ENCODE results near the gene ARHGEF37. TPM values are rescaled to one million over a fixed set of nuclear protein-coding genes. Genes with fewer than 3 reads are reported as not detected.
"Not testable (repeated sequence)": the region's sequence is repeated elsewhere in the genome, so short reads cannot be mapped to it uniquely, and the experiment has no call there.

ARHGEF37 gene
- total RNA-seq (ENCODE audit: unreplicated experiment), result 1.0 TPM
- long read RNA-seq, result 0 reads

- H3K36me3 Mint-ChIP-seq (ENCODE audit: unreplicated experiment), result no peaks in the 10 kb centered on the region
- no peaks in the 10 kb centered on the region for H3K9me3 Mint-ChIP-seq (ENCODE audit: unreplicated experiment)
- H3K27ac Mint-ChIP-seq (ENCODE audit: unreplicated experiment), result peak within 1 kb of the TSS; percentile 33
- H3K27me3 Mint-ChIP-seq (ENCODE audit: unreplicated experiment), result peaks cover 4% of the 10 kb centered on the region
- no peaks in the 10 kb centered on the region for H3K4me1 Mint-ChIP-seq (ENCODE audit: low read depth, unreplicated experiment)
- peak within 1 kb of the TSS; percentile 71 for H3K4me3 Mint-ChIP-seq (ENCODE audit: unreplicated experiment)
- peak; percentile 45 for DNase-seq
- no peak for TF ChIP-seq CTCF (IDR thresholded peaks at IDR 0.05; ENCODE audit: partially characterized antibody, unreplicated experiment)
Measured at GRCh38 chr5:149581192-149581861, at the start of gene ARHGEF37. ARHGEF37 (plus strand) TSS chr5:149581498; CDS start chr5:149597770, 16,272 bp downstream.

- no peak overlapping the region for H3K27ac Mint-ChIP-seq (ENCODE audit: unreplicated experiment)
- no peak for DNase-seq
- no peaks in the 10 kb centered on the region for H3K9me3 Mint-ChIP-seq (ENCODE audit: unreplicated experiment)
- H3K4me1 Mint-ChIP-seq (ENCODE audit: low read depth, unreplicated experiment), result peaks cover 37% of the 10 kb centered on the region
- no peak for TF ChIP-seq CTCF (IDR thresholded peaks at IDR 0.05; ENCODE audit: partially characterized antibody, unreplicated experiment)
- no peaks in the 10 kb centered on the region for H3K36me3 Mint-ChIP-seq (ENCODE audit: unreplicated experiment)
- no peak overlapping the region for H3K4me3 Mint-ChIP-seq (ENCODE audit: unreplicated experiment)
- no peaks in the 10 kb centered on the region for H3K27me3 Mint-ChIP-seq (ENCODE audit: unreplicated experiment)
Measured at GRCh38 chr5:149532413-149532812, 48.9 kb upstream of the ARHGEF37 start.

GRCh38 chr5:149535787-149536186 is 45.5 kb upstream of the ARHGEF37 start:
- H3K36me3 Mint-ChIP-seq (ENCODE audit: unreplicated experiment); H3K9me3 Mint-ChIP-seq (ENCODE audit: unreplicated experiment); H3K4me3 Mint-ChIP-seq (ENCODE audit: unreplicated experiment); H3K27me3 Mint-ChIP-seq (ENCODE audit: unreplicated experiment); DNase-seq; H3K27ac Mint-ChIP-seq (ENCODE audit: unreplicated experiment): not testable (repeated sequence)
- peaks cover 23% of the 10 kb centered on the region for H3K4me1 Mint-ChIP-seq (ENCODE audit: low read depth, unreplicated experiment)

GRCh38 chr5:149537374-149537975 is 43.8 kb upstream of the ARHGEF37 start:
- H3K36me3 Mint-ChIP-seq (ENCODE audit: unreplicated experiment), result no peaks in the 10 kb centered on the region
- no peaks in the 10 kb centered on the region for H3K27me3 Mint-ChIP-seq (ENCODE audit: unreplicated experiment)
- H3K27ac Mint-ChIP-seq (ENCODE audit: unreplicated experiment), result no peak overlapping the region
- TF ChIP-seq CTCF (IDR thresholded peaks at IDR 0.05; ENCODE audit: partially characterized antibody, unreplicated experiment), result no peak
- H3K9me3 Mint-ChIP-seq (ENCODE audit: unreplicated experiment), result peaks cover 1% of the 10 kb centered on the region
- DNase-seq, result no peak
- H3K4me1 Mint-ChIP-seq (ENCODE audit: low read depth, unreplicated experiment), result peaks cover 29% of the 10 kb centered on the region
- no peak overlapping the region for H3K4me3 Mint-ChIP-seq (ENCODE audit: unreplicated experiment)

GRCh38 chr5:149540089-149540488 is 41.2 kb upstream of the ARHGEF37 start:
- peak overlapping the region; percentile 71 for H3K4me3 Mint-ChIP-seq (ENCODE audit: unreplicated experiment)
- H3K4me1 Mint-ChIP-seq (ENCODE audit: low read depth, unreplicated experiment), result peaks cover 30% of the 10 kb centered on the region
- H3K9me3 Mint-ChIP-seq (ENCODE audit: unreplicated experiment), result peaks cover 1% of the 10 kb centered on the region
- DNase-seq, result no peak
- H3K27me3 Mint-ChIP-seq (ENCODE audit: unreplicated experiment), result no peaks in the 10 kb centered on the region
- no peak for TF ChIP-seq CTCF (IDR thresholded peaks at IDR 0.05; ENCODE audit: partially characterized antibody, unreplicated experiment)
- peak overlapping the region; percentile 92 for H3K27ac Mint-ChIP-seq (ENCODE audit: unreplicated experiment)
- H3K36me3 Mint-ChIP-seq (ENCODE audit: unreplicated experiment), result no peaks in the 10 kb centered on the region
